LNCaP clone FGC (cell line): ENCODE measurements around the gene GPR18.
A peak's percentile ranks its signal among the peaks of the same experiment; 100 is the strongest.

Experiments used
- DNase-seq: peaks from one replicate; pipeline ENCODE4 v3.0.0-alpha.2; 2011; ENCODE audit warnings: low read depth
- H3K4me3 ChIP-seq: 2 replicates; pipeline ENCODE4 v1.5.1; 2011; ENCODE audit warnings: mild to moderate bottlenecking, low read depth, low read length, control low read depth
- TF ChIP-seq, protein P1 (sequence below): IDR thresholded peaks from 2 replicates; pipeline ENCODE4 v1.5.1; 2012; ENCODE audit warnings: mild to moderate bottlenecking; ENCODE audit not compliant: control insufficient read depth, insufficient read depth; ENCODE audit errors: extremely low read depth

Gene GPR18

DNA sequence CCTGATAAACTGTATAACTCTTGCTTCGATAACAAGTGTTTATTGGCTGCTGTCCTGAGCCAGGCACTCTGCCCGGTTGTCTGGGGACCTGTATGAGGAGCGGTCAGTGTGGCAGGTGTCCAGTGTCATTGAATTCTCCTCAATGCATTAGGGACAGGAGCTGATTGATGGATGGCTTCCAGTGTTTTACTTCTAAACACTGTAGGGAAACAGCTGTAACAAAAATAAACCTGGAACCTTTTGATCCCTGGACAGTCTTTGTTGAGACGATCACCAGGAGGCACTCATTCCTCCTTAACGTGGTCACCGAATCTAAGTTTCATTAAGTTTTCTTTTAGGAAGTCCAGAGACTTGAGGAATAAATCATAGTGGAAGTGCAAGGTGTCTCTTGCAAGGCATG is 39.6 kb downstream of the GPR18 start:
- TF ChIP-seq, protein P1, sequence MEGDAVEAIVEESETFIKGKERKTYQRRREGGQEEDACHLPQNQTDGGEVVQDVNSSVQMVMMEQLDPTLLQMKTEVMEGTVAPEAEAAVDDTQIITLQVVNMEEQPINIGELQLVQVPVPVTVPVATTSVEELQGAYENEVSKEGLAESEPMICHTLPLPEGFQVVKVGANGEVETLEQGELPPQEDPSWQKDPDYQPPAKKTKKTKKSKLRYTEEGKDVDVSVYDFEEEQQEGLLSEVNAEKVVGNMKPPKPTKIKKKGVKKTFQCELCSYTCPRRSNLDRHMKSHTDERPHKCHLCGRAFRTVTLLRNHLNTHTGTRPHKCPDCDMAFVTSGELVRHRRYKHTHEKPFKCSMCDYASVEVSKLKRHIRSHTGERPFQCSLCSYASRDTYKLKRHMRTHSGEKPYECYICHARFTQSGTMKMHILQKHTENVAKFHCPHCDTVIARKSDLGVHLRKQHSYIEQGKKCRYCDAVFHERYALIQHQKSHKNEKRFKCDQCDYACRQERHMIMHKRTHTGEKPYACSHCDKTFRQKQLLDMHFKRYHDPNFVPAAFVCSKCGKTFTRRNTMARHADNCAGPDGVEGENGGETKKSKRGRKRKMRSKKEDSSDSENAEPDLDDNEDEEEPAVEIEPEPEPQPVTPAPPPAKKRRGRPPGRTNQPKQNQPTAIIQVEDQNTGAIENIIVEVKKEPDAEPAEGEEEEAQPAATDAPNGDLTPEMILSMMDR, result 0 out of 2 replicates have a peak, but pooled peaks have one; percentile 12
- no peak overlapping the region for H3K4me3 ChIP-seq
- peak; percentile 89 for DNase-seq

DNA sequence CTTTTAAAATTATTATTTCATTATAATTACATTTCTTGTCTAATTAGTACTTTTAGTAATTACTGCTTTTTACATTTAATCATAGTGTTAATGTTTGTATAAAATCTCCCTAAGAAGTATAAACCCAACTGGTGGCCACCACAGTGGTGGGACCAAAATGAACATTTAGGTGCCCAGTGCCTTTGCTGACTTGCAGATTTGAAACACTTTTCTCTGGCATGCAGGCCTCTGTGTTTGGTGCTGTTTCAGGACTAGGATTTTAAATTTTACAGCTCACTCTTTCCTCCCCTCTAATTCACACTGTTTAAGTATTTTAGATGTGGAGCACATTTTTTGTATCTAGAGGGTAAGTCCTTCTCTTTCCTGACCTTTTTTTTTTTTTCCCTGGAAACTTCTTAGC is 40.1 kb downstream of the GPR18 start:
- no peak overlapping the region for H3K4me3 ChIP-seq
- TF ChIP-seq, protein P1, result no peak
- no peak for DNase-seq

DNA sequence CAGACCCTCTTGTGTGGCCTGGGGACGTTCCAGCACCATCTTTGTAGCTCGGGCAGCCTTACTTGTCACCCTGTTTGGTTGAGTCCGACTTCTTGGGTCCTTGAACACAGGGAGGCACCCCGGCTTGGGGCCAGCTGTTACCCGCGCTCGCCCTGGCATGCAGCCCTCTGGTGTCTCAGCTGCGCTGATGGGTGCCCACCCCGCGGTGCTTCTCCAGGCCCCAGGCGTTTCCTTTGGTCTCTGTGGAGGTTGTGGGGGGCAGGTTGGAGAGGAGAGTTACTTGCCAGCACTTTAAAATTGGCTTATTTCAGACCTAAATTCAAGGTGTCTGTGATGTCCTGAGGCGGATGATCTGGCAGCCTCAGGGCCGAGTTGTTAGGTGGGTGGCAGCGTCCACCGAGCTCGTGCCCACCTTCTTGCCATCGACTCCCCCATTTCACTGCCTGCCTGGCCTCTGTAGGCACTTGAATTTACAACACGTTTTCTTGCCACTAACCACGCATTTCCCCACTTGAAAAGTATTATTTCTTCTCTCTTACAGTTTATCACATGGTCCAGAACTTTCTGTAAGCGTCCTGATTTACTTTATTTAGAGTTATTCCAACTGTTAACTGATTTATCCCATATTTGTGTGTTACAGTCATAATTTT is 40.6 kb downstream of the GPR18 start:
- TF ChIP-seq, protein P1, result no peak
- H3K4me3 ChIP-seq, result no peak overlapping the region
- no peak for DNase-seq

DNA sequence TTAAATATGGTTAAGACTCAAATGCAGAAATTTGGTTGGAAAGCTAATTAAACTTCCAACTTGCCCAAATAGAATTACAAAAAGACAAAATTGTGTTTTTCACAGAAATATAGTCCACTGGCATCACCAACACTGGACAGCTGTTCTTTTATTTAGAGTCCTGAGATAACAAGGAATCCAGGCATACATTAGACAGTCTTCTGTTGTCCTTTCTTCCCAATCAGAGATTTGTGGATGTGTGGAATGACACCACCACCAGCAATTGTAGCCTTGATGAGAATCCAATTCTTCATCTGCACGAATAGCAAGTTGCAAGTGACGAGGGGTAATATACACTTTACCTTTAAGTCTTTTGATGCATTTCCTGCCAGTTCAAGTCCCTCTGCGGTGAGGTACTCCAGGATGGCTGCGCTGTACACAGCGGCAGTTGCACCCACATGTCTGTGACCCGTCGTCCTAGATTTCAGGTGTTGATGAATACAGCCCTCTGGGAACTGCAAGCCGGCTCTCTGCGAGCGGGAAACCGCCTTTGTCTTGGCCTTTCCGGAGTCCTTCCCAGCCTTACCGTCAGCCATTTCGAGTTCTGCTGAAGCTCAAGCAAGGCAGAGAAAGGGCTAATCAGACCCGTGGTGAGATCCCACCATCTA is 42.9 kb downstream of the GPR18 start:
- no peak for DNase-seq
- TF ChIP-seq, protein P1, result no peak
- H3K4me3 ChIP-seq, result no peak overlapping the region

DNA sequence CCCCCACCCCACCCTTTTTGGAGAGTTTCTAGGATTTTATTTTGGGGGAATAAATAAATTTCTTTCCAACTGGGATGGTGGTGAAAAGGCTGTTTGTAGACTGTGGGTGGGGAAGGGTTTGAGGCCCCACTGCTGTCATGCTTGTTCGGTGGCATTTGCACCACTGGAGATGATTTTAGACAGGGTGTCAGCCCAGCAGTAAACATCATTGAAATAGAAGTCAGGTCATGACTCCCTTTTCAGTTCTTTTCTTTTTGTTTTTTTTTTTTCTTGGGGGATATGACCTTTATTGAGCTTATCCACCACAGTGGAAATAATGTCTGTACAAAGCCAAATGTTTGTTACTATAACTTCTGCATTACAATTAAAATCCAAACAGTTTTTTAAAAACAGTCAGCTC is 43.4 kb downstream of the GPR18 start:
- no peak for DNase-seq
- H3K4me3 ChIP-seq, result no peak overlapping the region
- TF ChIP-seq, protein P1, result no peak

DNA sequence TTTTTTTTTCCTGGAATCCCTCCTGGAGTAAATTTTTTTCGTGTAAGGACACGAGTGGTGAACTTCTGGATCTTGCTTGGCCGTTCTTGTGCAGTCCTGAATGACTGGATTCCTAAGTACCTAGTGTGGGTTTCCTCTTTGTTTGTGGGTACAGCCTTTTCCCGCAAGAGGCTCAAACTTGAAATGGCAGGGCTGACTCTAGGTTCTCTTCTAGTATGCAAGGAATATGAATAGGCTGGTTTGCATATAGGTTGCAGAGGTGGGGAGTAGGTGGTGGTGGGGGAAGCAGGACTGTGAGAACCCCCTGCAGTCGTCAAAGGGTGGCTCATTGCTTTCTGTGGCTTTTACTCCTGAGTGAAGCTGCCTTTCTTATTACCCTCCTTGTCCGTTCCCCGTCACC is 43.9 kb downstream of the GPR18 start:
- no peak for DNase-seq
- no peak overlapping the region for H3K4me3 ChIP-seq
- TF ChIP-seq, protein P1, result no peak
